GM12878 (cell line): ENCODE results near the gene KCNQ1. TPM values are rescaled to one million over a fixed set of nuclear protein-coding genes. Genes with fewer than 3 reads are reported as not detected.

Source experiments
- ATAC-seq: fragments of 200-7000 bp; cut with Tn5 transposase; 3 replicates; pipeline ENCODE4 v1.9.1; 2020; ENCODE audit warnings: mild to moderate bottlenecking, moderate library complexity
- BruUV-seq: library from RNA; stranded (reverse); fragments of 400-500 nt; replicated peaks from 2 replicates; lab custom pipeline; 2021; lab: Mats Ljungman, UMichigan
- CTCF ChIA-PET: fragments of 300-600 bp; sonication (Branson Sonifier 250); formaldehyde crosslinking; extraction: SDS; loops from one replicate; lab custom pipeline; 2021; ENCODE audit warnings: inconsistent platforms; lab: Yijun Ruan, JAX
- POLR2A ChIA-PET: fragments of 350-600 bp; formaldehyde crosslinking; extraction: SDS; loops from one replicate; lab custom pipeline; 2021; ENCODE audit warnings: inconsistent platforms; lab: Charles Lee
- RAD21 ChIA-PET: fragments of 300-600 bp; sonication (Branson Sonifier 250); formaldehyde crosslinking; loops from one replicate; lab custom pipeline; 2023; ENCODE audit warnings: antibody characterized with exemption; ENCODE audit not compliant: unreplicated experiment; lab: Charles Lee
- SMC1A ChIA-PET: fragments of 300-600 bp; sonication (Branson Sonifier 250); formaldehyde crosslinking; loops from one replicate; lab custom pipeline; 2023; ENCODE audit not compliant: unreplicated experiment, uncharacterized antibody; lab: Charles Lee
- DNase-seq: peaks from one replicate; pipeline ENCODE4 v3.0.0-alpha.2; 2011; ENCODE audit warnings: low read depth, low spot score
- FAIRE-seq: peaks from 3 replicates; lab custom pipeline; 2011; peaks lifted over from hg19 to GRCh38; lab: Jason Lieb, UNC
- H2AFZ ChIP-seq: 2 replicates; pipeline ENCODE4 v1.6.0; 2011; ENCODE audit warnings: low read depth, low read length, control low read depth; ENCODE audit not compliant: control insufficient read depth
- H3K27ac ChIP-seq: 2 replicates; pipeline ENCODE4 v1.5.1; 2011; ENCODE audit warnings: control low read depth; ENCODE audit not compliant: control insufficient read depth, insufficient read depth
- H3K27me3 ChIP-seq, 2 experiments: replicated peaks in 1 of 2; 2 replicates each; pipeline versions ENCODE4 v1.6.0 to v1.6.1; 2011; ENCODE audit warnings: low read length in 1 of 2; ENCODE audit not compliant: control insufficient read depth in 2 of 2, insufficient read depth in 2 of 2
- H3K36me3 ChIP-seq, 2 experiments: 2 replicates each; pipeline ENCODE4 v1.5.1; 2011; ENCODE audit warnings: low read length in 1 of 2; ENCODE audit not compliant: control insufficient read depth in 2 of 2, insufficient read depth in 2 of 2
- H3K4me1 ChIP-seq: 2 replicates; pipeline ENCODE4 v1.6.1; 2011; ENCODE audit warnings: mild to moderate bottlenecking, low read length, moderate library complexity, mixed read lengths; ENCODE audit not compliant: control insufficient read depth, insufficient read depth
- H3K4me2 ChIP-seq: 2 replicates; pipeline ENCODE4 v1.6.0; 2011; ENCODE audit warnings: control low read depth; ENCODE audit not compliant: control insufficient read depth, insufficient read depth
- H3K4me3 ChIP-seq: fragments of 200-600 bp; sonication (generic); 2 replicates; pipeline ENCODE4 v1.5.1; 2016
- H3K79me2 ChIP-seq: 2 replicates; pipeline ENCODE4 v1.6.0; 2011; ENCODE audit warnings: low read length; ENCODE audit not compliant: control insufficient read depth, insufficient read depth
- H3K9ac ChIP-seq: 2 replicates; pipeline ENCODE4 v1.8.0; 2011; ENCODE audit warnings: low read length, control low read depth, mixed read lengths; ENCODE audit not compliant: control insufficient read depth, insufficient read depth
- H3K9me3 ChIP-seq: replicated peaks from 3 replicates; pipeline ENCODE4 v1.5.1; 2011; ENCODE audit warnings: mild to moderate bottlenecking, low read length; ENCODE audit not compliant: control insufficient read depth, insufficient read depth
- H4K20me1 ChIP-seq: 2 replicates; pipeline ENCODE4 v1.6.0; 2011; ENCODE audit not compliant: control insufficient read depth, insufficient read depth
- BRCA1 ChIP-seq: IDR thresholded peaks from 2 replicates; pipeline ENCODE4 v1.6.1; 2011; ENCODE audit warnings: low read depth, low read length, improper control_type of control experiment
- MYC ChIP-seq: IDR thresholded peaks from 2 replicates; pipeline ENCODE4 v1.6.1; 2011; ENCODE audit warnings: mild to moderate bottlenecking, low read length, moderate library complexity, inconsistent platforms; ENCODE audit not compliant: insufficient read depth, insufficient replicate concordance, insufficient read length, severe bottlenecking
- NR2C2 ChIP-seq: IDR thresholded peaks from 2 replicates; pipeline ENCODE4 v1.6.1; 2011; ENCODE audit warnings: borderline replicate concordance, low read depth; ENCODE audit not compliant: control insufficient read depth, insufficient read length
- POLR2AphosphoS5 ChIP-seq: IDR thresholded peaks from 2 replicates; pipeline ENCODE4 v1.6.1; 2011; ENCODE audit warnings: mild to moderate bottlenecking, low read length, inconsistent platforms
- SMAD1 ChIP-seq: fragments of 450-650 bp; IDR thresholded peaks from 2 replicates; pipeline ENCODE4 v1.6.1; 2018; ENCODE audit warnings: mild to moderate bottlenecking, low read depth; ENCODE audit not compliant: partially characterized antibody
- SMC3 ChIP-seq: IDR thresholded peaks from 2 replicates; pipeline ENCODE4 v1.6.1; 2011; ENCODE audit warnings: low read length, improper control_type of control experiment, borderline replicate concordance
- TARDBP ChIP-seq: IDR thresholded peaks from 2 replicates; pipeline ENCODE4 v1.6.1; 2016; ENCODE audit warnings: borderline replicate concordance
- WGBS: methylation state at CpG from one replicate; pipeline ENCODE4 v1.1.6; 2016; ENCODE audit warnings: low lambda C conversion rate; ENCODE audit not compliant: insufficient replicate concordance, insufficient coverage; ENCODE audit errors: missing lambda C conversion rate; 5-methylcytosine and 5-hydroxymethylcytosine counted together
- in situ Hi-C: fragments of 300-500 bp; cut with MboI; formaldehyde crosslinking; loops from 9 replicates; pipeline ENCODE4 v1.14.3; 2018; ENCODE audit warnings: mixed read lengths
- intact Hi-C: fragments of 100-400 bp; cut with micrococcal nuclease; formaldehyde crosslinking; loops from one replicate; pipeline ENCODE4 v1.14.2; 2022; ENCODE audit not compliant: unreplicated experiment
- polyA plus RNA-seq, 11 experiments: library from polyadenylated mRNA; depleted of rRNA in 4 of 11; unstranded in 6 of 11; stranded (reverse) in 5 of 11; fragments of >200 nt; fragmentation: Nextera tagmentation in 4 of 11; fragmentation: Illumina TruSeq in 1 of 11; extraction: Ambion mirVana in 4 of 11; extraction: Trizol in 1 of 11; gene quantifications; 1 replicate in 1 of 11; 2 replicates in 10 of 11; pipeline versions ENCODE4 v1.2.1 to v1.2.3, GENCODE V29; 2011 to 2016; ENCODE audit warnings: inconsistent platforms in 2 of 11, missing spikeins in 2 of 11, low read depth in 1 of 11
- total RNA-seq, 4 experiments: library from RNA; depleted of rRNA in 3 of 4; stranded (reverse); fragments of >200 nt in 3 of 4; fragmentation: Illumina TruSeq in 1 of 4; extraction: Trizol in 1 of 4; gene quantifications; 2 replicates each; pipeline versions ENCODE4 v1.2.1 to v1.2.3, GENCODE V29; 2013 to 2021
- TF ChIP-seq, protein P1 (sequence below): IDR thresholded peaks from 2 replicates; pipeline ENCODE4 v1.6.1; 2011; ENCODE audit warnings: mild to moderate bottlenecking, low read depth, low read length, moderate library complexity; ENCODE audit not compliant: insufficient replicate concordance
- TF ChIP-seq, protein P2 (sequence below): fragments of 450-650 bp; IDR thresholded peaks from 2 replicates; pipeline ENCODE4 v1.6.1; 2017; ENCODE audit warnings: mild to moderate bottlenecking, moderate library complexity
- TF ChIP-seq, protein P3 (sequence below): fragments of 150-350 bp; IDR thresholded peaks from 2 replicates; pipeline ENCODE4 v1.6.1; 2016; ENCODE audit warnings: low read depth, low read length
- TF ChIP-seq, protein P4 (sequence below): IDR thresholded peaks from 2 replicates; pipeline ENCODE4 v1.6.1; 2011; ENCODE audit warnings: borderline replicate concordance, low read depth, mild to moderate bottlenecking, moderate library complexity, low read length; ENCODE audit not compliant: insufficient read depth, poor library complexity, severe bottlenecking
- TF ChIP-seq, protein P5 (sequence below): IDR thresholded peaks from 2 replicates; pipeline ENCODE4 v1.6.1; 2012; ENCODE audit warnings: low read length, inconsistent platforms

KCNQ1 gene
- total and polyA plus RNA-seq, 10 of the 15 experiments (the other 5 are each of a cell fraction or from before 2014, with no cell fraction given) = 0.03 to 0.15 (median 0.12) TPM; not detected in 7

DNA sequence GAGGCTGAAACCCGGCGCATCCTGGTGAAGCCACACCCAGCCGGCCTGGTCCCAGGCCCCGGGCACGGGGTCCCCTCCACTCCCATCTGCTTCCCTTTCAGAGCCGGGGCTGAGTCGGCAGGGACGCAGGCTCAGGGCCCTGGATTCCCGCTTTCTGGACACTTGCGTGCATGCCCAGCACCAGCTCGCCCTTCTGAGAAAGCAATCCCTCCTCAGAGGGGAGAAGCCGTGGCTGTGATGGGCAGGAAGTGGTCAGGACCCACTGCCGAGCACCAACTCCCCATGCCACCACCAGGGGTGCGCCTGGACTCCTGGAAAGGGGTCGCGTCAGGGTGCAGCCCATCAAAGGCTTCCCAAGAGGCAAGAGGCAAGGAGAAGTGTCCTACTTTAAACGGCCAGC, 425.7 kb downstream of the KCNQ1 start:
- no TSS peak for BruUV-seq
- TF ChIP-seq, protein P1, sequence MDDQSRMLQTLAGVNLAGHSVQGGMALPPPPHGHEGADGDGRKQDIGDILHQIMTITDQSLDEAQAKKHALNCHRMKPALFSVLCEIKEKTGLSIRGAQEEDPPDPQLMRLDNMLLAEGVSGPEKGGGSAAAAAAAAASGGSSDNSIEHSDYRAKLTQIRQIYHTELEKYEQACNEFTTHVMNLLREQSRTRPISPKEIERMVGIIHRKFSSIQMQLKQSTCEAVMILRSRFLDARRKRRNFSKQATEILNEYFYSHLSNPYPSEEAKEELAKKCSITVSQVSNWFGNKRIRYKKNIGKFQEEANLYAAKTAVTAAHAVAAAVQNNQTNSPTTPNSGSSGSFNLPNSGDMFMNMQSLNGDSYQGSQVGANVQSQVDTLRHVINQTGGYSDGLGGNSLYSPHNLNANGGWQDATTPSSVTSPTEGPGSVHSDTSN = no peak
- TF ChIP-seq POLR2AphosphoS5 = no peak
- no peak for TF ChIP-seq TARDBP
- TF ChIP-seq SMC3 = no peak
- TF ChIP-seq SMAD1 = no peak
- no peak for TF ChIP-seq MYC
- TF ChIP-seq, protein P2, sequence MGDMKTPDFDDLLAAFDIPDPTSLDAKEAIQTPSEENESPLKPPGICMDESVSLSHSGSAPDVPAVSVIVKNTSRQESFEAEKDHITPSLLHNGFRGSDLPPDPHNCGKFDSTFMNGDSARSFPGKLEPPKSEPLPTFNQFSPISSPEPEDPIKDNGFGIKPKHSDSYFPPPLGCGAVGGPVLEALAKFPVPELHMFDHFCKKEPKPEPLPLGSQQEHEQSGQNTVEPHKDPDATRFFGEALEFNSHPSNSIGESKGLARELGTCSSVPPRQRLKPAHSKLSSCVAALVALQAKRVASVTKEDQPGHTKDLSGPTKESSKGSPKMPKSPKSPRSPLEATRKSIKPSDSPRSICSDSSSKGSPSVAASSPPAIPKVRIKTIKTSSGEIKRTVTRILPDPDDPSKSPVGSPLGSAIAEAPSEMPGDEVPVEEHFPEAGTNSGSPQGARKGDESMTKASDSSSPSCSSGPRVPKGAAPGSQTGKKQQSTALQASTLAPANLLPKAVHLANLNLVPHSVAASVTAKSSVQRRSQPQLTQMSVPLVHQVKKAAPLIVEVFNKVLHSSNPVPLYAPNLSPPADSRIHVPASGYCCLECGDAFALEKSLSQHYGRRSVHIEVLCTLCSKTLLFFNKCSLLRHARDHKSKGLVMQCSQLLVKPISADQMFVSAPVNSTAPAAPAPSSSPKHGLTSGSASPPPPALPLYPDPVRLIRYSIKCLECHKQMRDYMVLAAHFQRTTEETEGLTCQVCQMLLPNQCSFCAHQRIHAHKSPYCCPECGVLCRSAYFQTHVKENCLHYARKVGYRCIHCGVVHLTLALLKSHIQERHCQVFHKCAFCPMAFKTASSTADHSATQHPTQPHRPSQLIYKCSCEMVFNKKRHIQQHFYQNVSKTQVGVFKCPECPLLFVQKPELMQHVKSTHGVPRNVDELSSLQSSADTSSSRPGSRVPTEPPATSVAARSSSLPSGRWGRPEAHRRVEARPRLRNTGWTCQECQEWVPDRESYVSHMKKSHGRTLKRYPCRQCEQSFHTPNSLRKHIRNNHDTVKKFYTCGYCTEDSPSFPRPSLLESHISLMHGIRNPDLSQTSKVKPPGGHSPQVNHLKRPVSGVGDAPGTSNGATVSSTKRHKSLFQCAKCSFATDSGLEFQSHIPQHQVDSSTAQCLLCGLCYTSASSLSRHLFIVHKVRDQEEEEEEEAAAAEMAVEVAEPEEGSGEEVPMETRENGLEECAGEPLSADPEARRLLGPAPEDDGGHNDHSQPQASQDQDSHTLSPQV = no peak
- TF ChIP-seq, protein P3, sequence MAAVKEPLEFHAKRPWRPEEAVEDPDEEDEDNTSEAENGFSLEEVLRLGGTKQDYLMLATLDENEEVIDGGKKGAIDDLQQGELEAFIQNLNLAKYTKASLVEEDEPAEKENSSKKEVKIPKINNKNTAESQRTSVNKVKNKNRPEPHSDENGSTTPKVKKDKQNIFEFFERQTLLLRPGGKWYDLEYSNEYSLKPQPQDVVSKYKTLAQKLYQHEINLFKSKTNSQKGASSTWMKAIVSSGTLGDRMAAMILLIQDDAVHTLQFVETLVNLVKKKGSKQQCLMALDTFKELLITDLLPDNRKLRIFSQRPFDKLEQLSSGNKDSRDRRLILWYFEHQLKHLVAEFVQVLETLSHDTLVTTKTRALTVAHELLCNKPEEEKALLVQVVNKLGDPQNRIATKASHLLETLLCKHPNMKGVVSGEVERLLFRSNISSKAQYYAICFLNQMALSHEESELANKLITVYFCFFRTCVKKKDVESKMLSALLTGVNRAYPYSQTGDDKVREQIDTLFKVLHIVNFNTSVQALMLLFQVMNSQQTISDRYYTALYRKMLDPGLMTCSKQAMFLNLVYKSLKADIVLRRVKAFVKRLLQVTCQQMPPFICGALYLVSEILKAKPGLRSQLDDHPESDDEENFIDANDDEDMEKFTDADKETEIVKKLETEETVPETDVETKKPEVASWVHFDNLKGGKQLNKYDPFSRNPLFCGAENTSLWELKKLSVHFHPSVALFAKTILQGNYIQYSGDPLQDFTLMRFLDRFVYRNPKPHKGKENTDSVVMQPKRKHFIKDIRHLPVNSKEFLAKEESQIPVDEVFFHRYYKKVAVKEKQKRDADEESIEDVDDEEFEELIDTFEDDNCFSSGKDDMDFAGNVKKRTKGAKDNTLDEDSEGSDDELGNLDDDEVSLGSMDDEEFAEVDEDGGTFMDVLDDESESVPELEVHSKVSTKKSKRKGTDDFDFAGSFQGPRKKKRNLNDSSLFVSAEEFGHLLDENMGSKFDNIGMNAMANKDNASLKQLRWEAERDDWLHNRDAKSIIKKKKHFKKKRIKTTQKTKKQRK = no peak
- no peak for TF ChIP-seq NR2C2
- TF ChIP-seq, protein P4, sequence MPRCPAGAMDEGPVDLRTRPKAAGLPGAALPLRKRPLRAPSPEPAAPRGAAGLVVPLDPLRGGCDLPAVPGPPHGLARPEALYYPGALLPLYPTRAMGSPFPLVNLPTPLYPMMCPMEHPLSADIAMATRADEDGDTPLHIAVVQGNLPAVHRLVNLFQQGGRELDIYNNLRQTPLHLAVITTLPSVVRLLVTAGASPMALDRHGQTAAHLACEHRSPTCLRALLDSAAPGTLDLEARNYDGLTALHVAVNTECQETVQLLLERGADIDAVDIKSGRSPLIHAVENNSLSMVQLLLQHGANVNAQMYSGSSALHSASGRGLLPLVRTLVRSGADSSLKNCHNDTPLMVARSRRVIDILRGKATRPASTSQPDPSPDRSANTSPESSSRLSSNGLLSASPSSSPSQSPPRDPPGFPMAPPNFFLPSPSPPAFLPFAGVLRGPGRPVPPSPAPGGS = no peak
- TF ChIP-seq BRCA1 = no peak
- TF ChIP-seq, protein P5, sequence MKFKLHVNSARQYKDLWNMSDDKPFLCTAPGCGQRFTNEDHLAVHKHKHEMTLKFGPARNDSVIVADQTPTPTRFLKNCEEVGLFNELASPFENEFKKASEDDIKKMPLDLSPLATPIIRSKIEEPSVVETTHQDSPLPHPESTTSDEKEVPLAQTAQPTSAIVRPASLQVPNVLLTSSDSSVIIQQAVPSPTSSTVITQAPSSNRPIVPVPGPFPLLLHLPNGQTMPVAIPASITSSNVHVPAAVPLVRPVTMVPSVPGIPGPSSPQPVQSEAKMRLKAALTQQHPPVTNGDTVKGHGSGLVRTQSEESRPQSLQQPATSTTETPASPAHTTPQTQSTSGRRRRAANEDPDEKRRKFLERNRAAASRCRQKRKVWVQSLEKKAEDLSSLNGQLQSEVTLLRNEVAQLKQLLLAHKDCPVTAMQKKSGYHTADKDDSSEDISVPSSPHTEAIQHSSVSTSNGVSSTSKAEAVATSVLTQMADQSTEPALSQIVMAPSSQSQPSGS = no peak

More for the DNA sequence above, 425.7 kb downstream of the KCNQ1 start:
- Histone ChIP-seq H3K27ac (no peak overlapping the region), H3K4me2 (no peak overlapping the region), H3K4me3 (no peak overlapping the region), H3K4me1 (no peaks in the 10 kb centered on the region), H3K36me3 (no peaks in the 10 kb centered on the region), H3K9ac (no peak overlapping the region), H4K20me1 (no peaks in the 10 kb centered on the region), H3K9me3 (no peaks in the 10 kb centered on the region; the same call in 2 of the 3 replicates), H2AFZ (no peak overlapping the region), H3K79me2 (no peaks in the 10 kb centered on the region), H3K27me3 (peaks cover 2 to 5% of the 10 kb centered on the region in 2 experiments; a peak in 2 of 4 replicates)
- WGBS = 50% methylated on average over 16 of the region's 17 CpGs
- ChIA-PET SMC1A (no interaction called here), RAD21 (no interaction called here), POLR2A (no interaction called here), CTCF (no interaction called here)
- intact Hi-C loops = no loop called here
- DNase-seq (no peak), FAIRE-seq (no peak), ATAC-seq (no peak)
- in situ Hi-C loops = no loop called here
